NCI-H82 treated with DMSO at 0.1 percent for 48 hours (cell line): ENCODE measurements around the gene CEP112.
A peak's percentile ranks its signal among the peaks of the same experiment; 100 is the strongest.

Experiments used
- DNase-seq: peaks from one replicate; lab custom pipeline; 2025; ENCODE audit not compliant: unreplicated experiment; lab: John Stamatoyannopoulos, UW

Gene CEP112

GRCh38 chr17:66191593-66192377 is at the start of gene CEP112:
TSS of gene CEP112 (minus strand) at chr17:66192133.
- peak; percentile 59 for DNase-seq

DNA sequence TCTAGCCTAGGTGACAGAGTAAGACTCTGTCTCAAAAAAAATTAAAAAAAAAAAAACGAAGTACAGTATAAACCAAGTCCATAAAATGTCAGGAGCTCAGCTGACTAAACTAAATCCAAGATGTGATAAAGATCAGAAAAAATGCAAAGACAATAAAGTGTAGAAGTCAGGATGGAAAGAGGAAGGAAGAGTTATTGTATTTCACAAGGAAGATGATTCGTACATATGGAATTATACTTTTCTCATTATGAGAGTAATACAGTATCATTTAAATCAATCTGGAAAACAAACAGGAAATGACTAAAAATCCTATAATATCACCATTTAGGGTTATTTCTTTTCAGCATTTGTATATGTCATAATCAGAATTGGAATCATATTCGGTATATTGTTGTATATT is 48.7 kb upstream of the CEP112 start:
- DNase-seq: no peak

- no peak for DNase-seq
Observed at GRCh38 chr17:66240013-66240412, 48.1 kb upstream of the CEP112 start.

- no peak for DNase-seq
Observed at GRCh38 chr17:66235377-66235994, 43.6 kb upstream of the CEP112 start.

GRCh38 chr17:66234611-66235010 is 42.7 kb upstream of the CEP112 start:
- DNase-seq: no peak

GRCh38 chr17:66233023-66233753 is 41.3 kb upstream of the CEP112 start:
- no peak for DNase-seq

- DNase-seq: no peak
Observed at GRCh38 chr17:66230922-66231591, 39.1 kb upstream of the CEP112 start.

GRCh38 chr17:66229783-66230538 is 38.0 kb upstream of the CEP112 start:
- no peak for DNase-seq

DNA sequence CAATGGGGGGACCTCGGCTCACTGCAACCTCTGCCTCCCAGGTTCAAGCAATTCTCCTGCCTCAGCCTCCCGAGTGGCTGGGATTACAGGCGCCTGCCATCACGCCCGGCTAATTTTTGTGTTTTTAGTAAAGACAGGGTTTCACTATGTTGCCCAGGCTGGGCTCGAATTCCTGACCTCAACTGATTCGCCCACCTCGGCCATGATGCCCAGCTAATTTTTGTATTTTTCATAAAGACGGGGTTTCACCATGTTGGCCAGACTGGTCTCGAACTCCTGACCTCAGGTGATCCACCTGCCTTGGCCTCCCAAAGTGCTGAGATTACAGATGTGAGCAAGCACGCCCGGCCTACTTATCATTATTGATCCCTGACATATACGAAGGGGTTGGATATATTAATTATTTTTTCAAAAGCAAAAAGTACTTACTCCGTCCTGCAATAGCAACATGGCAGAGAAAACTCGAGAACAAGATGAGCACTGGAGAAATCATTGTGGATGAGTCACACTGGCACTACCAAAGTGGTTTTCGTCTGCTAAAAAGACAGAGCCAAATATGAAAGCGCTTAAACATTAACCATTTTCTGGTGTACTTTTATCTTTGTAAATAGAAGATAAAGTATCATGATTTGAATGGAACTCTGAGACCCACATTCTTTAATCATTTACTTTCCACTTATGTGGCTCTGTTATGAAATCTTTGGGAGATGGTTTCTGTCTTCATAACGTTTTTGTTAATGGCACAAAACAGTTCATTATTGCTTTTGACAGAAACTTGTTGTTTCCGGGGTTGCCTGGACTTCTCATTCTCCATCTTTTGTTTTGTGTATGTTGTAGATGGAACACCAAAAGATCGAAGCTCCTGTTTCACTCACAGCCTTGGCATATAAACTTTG is 37.2 kb upstream of the CEP112 start, which contains the start of gene APOH:
Gene APOH, minus strand, starts transcription at position 529 of the 896 bp plus-strand sequence. Its CDS starts 36 bp downstream, at position 493.
- DNase-seq: no peak

DNA sequence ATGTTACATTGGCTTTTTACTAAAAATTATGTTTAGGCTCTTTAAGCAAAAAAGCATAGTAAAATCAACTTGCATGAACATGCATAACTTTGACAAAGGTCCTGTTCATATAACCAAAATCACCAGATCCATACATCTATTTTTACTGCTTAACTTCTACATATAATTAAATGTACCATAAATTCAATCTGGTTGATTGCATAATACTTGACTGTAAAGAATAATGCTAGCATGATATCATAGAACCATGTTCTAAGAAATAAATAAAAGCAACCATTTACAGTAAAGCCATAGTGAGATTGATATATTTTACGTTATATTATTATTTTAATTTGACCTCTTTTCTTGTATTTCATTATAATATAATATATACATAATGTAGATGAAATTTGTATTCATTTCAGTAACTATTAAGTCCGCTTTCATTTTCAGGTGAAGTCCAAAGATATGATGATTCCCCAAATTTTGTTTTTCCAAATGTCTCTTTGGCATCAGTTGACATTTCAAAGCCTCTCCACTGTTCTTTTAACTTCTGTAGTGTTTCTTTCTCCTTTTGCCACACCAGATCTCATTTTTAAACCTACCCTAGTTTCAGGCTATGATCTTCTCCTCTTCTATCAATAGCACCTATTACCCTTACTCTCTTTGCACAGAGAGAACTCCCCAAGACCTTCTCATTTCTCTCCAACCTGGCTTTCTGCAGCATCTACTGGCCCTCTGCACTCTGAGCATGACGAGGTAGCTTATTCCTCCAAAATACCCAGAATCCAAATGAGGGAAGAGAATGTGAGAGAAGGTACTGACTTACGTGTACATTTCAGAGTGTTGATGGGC is 35.5 kb upstream of the CEP112 start:
- no peak for DNase-seq

DNA sequence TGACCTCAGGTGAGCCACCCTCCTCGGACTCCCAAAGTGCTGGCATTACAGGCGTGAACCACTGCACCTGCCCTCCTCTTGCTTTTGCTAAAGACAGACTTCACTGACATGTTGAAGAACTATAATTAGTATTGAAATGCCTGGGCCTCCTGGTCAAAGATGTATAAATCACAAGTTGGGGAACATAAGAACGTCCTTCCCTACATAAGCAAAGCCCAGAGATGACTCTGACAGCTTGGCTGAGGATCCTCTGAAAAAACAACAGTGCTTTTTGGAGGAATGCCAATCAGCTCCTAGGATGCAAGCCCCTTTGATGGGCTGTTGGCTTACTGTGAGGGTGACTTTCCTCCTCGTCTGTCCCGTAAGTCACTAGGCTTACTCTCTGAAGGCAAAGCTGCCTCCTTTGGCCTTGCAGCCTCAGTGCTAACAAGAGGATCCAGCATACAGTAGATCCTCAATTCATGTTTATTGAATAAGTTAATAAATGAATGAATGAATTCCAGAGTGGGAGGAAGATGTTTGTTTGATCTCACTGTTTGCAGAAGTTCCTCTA is 30.9 kb upstream of the CEP112 start:
- DNase-seq: no peak

- no peak for DNase-seq
Observed at GRCh38 chr17:66221755-66222530, 30.0 kb upstream of the CEP112 start.

- no peak for DNase-seq
Observed at GRCh38 chr17:66221343-66221742, 29.4 kb upstream of the CEP112 start.

- DNase-seq: no peak
Observed at GRCh38 chr17:66220079-66220835, 28.3 kb upstream of the CEP112 start.

GRCh38 chr17:66215529-66215911 is 23.6 kb upstream of the CEP112 start:
- no peak for DNase-seq

- DNase-seq: no peak
Observed at GRCh38 chr17:66214884-66215528, 23.1 kb upstream of the CEP112 start.
